ELR (cell line): ENCODE measurements around the gene KRTAP4-8.
"Not testable (repeated sequence)": the region's sequence is repeated elsewhere in the genome, so short reads cannot be mapped to it uniquely, and the experiment has no call there.

Experiments
- DNase-seq: peaks from one replicate; pipeline ENCODE4 v3.0.0-alpha.2; 2015; ENCODE audit warnings: low read depth

The KRTAP4-8 gene

GRCh38 chr17:41065016-41065689 is 32.8 kb downstream of the KRTAP4-8 start:
- not testable (repeated sequence) for DNase-seq

GRCh38 chr17:41064301-41064700 is 33.6 kb downstream of the KRTAP4-8 start:
- no peak for DNase-seq

- DNase-seq = no peak
These were observed 34.5 kb downstream of the KRTAP4-8 start for GRCh38 chr17:41063449-41063848.

GRCh38 chr17:41061964-41062363 is 36.0 kb downstream of the KRTAP4-8 start:
- peak; percentile 98 for DNase-seq

GRCh38 chr17:41060052-41060604 is 37.8 kb downstream of the KRTAP4-8 start, which contains the start of gene KRTAP2-3:
TSS of gene KRTAP2-3 (minus strand) at chr17:41060114. CDS start at chr17:41060050, 64 bp downstream.
- DNase-seq = peak; percentile 99

- DNase-seq = peak; percentile 96
These were observed 38.5 kb downstream of the KRTAP4-8 start for GRCh38 chr17:41059276-41060051.

- DNase-seq = peak; percentile 91
These were observed 39.2 kb downstream of the KRTAP4-8 start for GRCh38 chr17:41058741-41059140.

GRCh38 chr17:41057547-41057946 is 40.4 kb downstream of the KRTAP4-8 start:
- DNase-seq = no peak

- not testable (repeated sequence) for DNase-seq
These were observed 42.8 kb downstream of the KRTAP4-8 start, which contains the start of gene KRTAP2-2 for GRCh38 chr17:41055130-41055529. TSS of gene KRTAP2-2 (minus strand) at chr17:41055230. CDS start at chr17:41055211, 19 bp downstream.

- not testable (repeated sequence) for DNase-seq
These were observed 43.4 kb downstream of the KRTAP4-8 start for GRCh38 chr17:41054556-41054955.

GRCh38 chr17:41054025-41054424 is 43.9 kb downstream of the KRTAP4-8 start:
- no peak for DNase-seq

- peak; percentile 62 for DNase-seq
These were observed 45.4 kb downstream of the KRTAP4-8 start for GRCh38 chr17:41052566-41052965.

GRCh38 chr17:41049110-41049509 is 48.8 kb downstream of the KRTAP4-8 start:
- peak; percentile 97 for DNase-seq

GRCh38 chr17:41048441-41048840 is 49.5 kb downstream of the KRTAP4-8 start:
- peak; percentile 95 for DNase-seq
